Choroid plexus epithelial cell (primary cell): Measurements from ENCODE around the gene GARIN5A.

Source experiments
- DNase-seq: peaks from one replicate; pipeline ENCODE4 v3.0.0-alpha.2; 2010; ENCODE audit warnings: low read depth
- H3K4me3 ChIP-seq: 2 replicates; pipeline ENCODE4 v1.5.1; 2011; ENCODE audit warnings: low read depth, mild to moderate bottlenecking, control low read depth, low read length, moderate library complexity
- TF ChIP-seq, protein P1 (sequence below): conservative IDR thresholded peaks from 2 replicates; pipeline ENCODE4 v1.5.1; 2011; ENCODE audit warnings: low read depth, mild to moderate bottlenecking, control low read depth, inconsistent platforms, low read length, moderate library complexity

The GARIN5A gene

DNA sequence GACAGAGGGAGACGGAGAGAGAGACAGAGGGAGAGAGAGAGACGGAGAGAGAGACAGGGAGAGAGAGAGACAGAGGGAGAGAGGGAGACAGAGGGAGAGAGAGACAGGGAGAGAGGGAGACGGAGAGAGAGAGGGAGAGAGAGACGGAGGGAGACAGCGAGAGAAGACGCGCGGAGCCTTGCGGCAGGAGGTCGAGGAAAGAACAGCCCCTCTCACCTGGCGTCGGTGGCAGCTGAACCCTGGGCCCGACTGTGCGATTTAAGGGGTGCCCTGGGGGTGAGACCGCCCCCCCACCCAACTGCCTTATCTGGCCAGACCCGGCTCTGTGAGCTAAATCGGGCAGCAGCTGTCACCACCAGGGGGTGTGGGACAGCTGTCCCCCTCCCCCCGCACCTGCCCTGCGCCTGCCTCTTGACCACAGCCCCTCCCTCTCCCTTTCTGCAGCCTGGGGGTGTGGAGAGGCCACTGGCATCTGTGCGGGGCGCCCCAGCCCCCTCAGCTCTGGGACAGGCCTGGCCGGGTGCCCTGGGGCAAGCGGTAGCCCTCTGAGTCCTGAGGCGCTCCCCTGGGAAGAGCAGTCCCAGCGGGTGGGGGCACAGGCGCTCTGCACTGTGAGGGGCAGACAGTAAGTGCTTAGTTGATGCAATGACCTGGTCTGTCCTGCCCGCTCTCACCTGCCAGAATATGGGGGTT, 23.6 kb upstream of the GARIN5A start:
- no peak overlapping the region for H3K4me3 ChIP-seq
- TF ChIP-seq, protein P1, sequence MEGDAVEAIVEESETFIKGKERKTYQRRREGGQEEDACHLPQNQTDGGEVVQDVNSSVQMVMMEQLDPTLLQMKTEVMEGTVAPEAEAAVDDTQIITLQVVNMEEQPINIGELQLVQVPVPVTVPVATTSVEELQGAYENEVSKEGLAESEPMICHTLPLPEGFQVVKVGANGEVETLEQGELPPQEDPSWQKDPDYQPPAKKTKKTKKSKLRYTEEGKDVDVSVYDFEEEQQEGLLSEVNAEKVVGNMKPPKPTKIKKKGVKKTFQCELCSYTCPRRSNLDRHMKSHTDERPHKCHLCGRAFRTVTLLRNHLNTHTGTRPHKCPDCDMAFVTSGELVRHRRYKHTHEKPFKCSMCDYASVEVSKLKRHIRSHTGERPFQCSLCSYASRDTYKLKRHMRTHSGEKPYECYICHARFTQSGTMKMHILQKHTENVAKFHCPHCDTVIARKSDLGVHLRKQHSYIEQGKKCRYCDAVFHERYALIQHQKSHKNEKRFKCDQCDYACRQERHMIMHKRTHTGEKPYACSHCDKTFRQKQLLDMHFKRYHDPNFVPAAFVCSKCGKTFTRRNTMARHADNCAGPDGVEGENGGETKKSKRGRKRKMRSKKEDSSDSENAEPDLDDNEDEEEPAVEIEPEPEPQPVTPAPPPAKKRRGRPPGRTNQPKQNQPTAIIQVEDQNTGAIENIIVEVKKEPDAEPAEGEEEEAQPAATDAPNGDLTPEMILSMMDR: peak; percentile 29
- no peak for DNase-seq

DNA sequence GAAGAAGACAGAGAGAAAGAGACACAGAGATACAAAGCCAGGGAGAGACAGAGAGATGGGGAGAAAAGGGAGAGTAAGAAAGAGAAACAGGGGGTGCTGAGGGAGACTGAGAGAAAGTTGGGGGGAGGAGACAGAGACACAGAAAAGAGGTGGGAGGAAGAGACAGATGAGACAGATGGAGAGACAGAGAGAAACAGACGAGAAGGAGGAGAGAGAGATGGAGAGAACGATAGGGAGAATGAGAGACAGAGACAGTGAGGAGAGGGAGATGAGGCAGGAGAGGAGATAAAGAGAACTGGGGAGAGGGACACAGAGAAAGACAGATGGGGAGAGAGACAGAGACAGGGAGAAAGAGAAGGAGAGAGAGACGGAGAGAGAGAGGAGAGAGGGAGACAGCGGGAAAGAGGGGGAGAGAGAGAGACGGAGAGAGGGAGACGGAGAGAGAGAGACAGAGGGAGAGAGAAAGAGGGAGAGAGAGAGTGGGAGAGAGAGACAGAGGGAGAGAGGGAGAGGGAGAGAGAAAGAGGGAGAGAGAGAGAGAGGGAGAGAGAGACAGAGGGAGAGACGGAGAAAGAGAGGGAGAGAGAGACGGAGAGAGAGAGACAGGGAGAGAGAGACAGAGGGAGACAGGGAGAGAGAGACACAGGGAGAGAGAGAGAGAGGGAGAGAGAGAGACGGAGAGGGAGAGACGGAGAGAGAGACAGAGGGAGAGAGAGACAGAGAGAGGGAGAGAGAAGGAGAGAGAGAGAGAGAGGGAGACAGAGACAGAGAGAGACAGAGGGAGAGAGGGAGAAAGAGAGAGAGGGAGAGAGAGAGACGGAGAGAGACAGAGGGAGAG, 21.8 kb upstream of the GARIN5A start:
- TF ChIP-seq, protein P1: no peak
- no peak for DNase-seq
- H3K4me3 ChIP-seq: no peak overlapping the region

DNA sequence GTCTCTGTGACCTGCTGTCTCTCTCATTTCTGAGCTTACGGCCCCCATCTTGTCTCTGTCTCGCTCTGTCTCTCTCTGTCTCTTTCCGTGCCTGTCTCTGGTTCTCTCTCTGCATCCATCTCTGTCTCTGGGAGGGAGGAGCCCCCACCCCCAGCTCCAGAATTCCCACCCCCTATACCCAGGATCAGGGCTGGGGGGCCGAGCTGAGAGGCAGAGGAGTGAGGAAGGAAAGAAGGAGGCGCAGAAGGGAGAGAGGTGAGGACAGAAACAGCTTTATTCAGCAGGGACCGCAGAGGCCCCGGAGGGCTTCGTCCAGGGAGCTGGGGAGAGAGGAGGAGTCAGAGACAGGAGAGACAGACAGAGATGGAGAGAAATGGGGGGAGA, 20.4 kb upstream of the GARIN5A start:
- TF ChIP-seq, protein P1: no peak
- H3K4me3 ChIP-seq: no peak overlapping the region
- no peak for DNase-seq

DNA sequence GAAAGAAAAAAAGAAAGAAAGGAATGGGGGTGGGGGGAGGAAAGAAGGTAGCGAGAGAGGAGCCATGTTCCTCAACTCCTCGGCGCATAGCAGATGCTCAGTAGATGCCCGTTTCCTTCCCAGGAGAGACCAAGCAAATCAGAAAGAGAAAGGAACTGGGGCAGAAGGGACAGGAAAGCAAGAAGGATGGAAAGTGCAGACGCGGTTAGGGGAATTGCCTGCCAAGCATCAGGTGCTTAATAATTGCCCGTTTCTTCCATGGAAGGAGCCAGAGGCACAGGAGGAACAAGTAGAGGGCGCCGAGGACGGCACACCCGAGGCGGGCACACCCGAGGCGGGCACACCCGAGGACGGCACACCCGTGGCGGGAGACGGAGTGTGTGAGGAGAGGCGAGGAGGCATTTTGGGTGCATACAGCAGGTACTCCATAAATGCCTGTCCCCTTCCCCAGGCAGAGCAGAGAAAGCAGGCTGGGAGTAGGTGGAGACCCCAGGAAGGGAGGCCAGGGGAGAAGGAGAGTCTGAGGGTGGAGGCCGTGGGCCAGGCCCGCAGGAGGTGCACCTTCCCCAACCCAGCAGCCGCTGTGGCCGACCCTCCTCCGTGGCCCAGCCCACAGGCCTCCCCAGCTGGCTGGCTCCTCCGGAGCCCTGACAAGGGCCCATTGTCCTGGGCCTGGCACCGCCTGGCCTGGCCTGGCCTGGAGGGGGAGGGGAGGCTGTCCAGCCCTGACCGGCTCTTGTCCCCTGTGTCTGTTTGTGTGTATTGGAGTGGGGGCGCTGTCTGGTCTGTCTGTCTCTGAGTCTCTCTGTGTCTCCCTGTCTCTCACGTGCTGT, 19.8 kb upstream of the GARIN5A start:
- DNase-seq: no peak
- H3K4me3 ChIP-seq: no peak overlapping the region
- TF ChIP-seq, protein P1: no peak

DNA sequence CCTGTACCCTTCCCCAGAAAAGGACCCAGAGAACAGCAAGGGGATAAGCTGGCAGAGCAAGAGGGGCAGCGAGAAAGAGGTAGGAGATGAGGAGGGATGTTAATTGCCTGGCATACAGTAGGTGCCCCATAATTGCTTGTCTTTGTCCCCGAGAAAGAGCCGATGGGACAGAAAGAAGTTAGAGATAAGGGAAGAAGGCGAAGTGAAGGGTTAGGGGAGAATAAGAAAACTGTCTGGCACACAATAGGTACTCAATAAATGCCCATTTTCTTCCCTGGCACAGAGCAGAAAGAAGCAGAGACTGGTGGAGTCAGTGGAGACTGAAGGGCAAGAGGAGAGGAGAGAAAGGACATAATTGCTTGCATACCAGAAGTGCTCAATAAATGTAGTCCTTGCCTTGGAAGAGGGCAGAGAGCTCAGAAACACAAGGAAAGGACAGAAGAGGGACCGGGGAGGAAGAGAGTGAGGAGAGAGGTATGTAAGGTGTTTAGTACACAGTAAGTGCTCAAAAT, 18.4 kb upstream of the GARIN5A start:
- TF ChIP-seq, protein P1: no peak
- DNase-seq: no peak
- H3K4me3 ChIP-seq: no peak overlapping the region

DNA sequence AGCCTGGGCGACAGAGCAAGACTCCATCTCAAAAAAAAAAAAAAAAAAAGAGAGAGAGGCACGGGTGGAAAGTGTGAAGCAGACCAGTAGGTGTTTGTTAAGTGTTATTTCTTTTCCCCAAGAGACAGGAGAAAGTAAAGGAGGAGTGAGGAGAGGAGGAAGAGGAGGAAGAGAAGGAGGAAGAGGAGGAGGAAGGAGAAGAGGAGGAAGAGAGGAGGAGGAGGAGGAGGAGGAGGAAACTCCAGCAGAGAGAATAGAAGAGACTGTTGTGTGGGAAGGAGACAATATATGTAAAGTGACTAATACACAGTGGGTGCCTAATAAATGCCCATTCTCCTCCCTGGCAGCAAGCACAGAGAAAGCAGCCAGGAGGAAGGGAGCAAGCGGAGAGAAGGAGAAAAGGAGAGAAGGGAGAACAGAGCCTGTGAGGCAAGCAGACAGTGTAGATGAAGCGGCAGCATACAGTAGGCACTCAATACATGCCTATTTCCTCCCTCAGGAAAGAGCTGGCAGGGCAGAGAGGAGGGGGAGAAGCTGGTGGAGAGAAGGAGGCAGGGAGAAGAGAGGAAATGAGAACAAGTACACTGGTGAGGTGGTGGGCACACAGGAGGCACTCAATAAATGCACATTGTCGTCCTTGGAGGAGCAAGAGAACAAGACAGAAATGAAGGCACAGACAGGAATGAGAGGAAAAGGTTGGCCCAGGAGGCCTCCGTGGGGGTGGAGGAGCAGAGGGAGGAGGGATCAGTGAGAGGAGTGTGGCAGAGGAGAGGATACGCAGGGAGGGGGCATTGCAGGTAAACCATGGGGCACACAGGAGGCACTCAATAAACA, 17.8 kb upstream of the GARIN5A start:
- DNase-seq: no peak
- H3K4me3 ChIP-seq: no peak overlapping the region
- TF ChIP-seq, protein P1: no peak
